ENCODE results near the gene EPRS1. TPM values are rescaled to one million over a fixed set of nuclear protein-coding genes. Genes with fewer than 3 reads are reported as not detected.
"Not testable (repeated sequence)": the region's sequence is repeated elsewhere in the genome, so short reads cannot be mapped to it uniquely, and the experiment has no call there.

EPRS1 gene
- polyA plus RNA-seq, 6 donors from 2014 or later, result 35.4 to 54.1 (median 38.4) TPM

- Mint-ChIP-seq H3K27ac (no peak overlapping the region), H3K36me3 (peaks cover 7 to 40% of the 10 kb centered on the region in 2 donors), H3K27me3 (no peaks in the 10 kb centered on the region), H3K4me3 (no peak overlapping the region), H3K9me3 (peaks cover 0 to 2% (median 0%) of the 10 kb centered on the region in 7 donors), H3K4me1 (peaks cover 0 to 4% (median 0%) of the 10 kb centered on the region in 3 donors)
- DNase-seq (no peak), ATAC-seq (ENCODE audit: low read depth in 2 of 2) (no peak)
Measured at GRCh38 chr1:220062629-220063028, 16.3 kb upstream of the EPRS1 start.

- H3K4me3 Mint-ChIP-seq, result no peak overlapping the region
- DNase-seq (no peak), ATAC-seq (ENCODE audit: low read depth in 2 of 2) (no peak)
- H3K4me1 Mint-ChIP-seq, result peaks cover 0 to 4% (median 0%) of the 10 kb centered on the region in 3 donors
- H3K27me3 Mint-ChIP-seq, result no peaks in the 10 kb centered on the region
- H3K27ac Mint-ChIP-seq, result peak overlapping the region in 1 of 6 donors; percentile 57
- peaks cover 0 to 2% (median 0%) of the 10 kb centered on the region in 7 donors for H3K9me3 Mint-ChIP-seq
- H3K36me3 Mint-ChIP-seq, result peaks cover 7 to 33% of the 10 kb centered on the region in 2 donors
Measured at GRCh38 chr1:220060876-220061275, 14.6 kb upstream of the EPRS1 start.

GRCh38 chr1:220056374-220056773 is 10.1 kb upstream of the EPRS1 start:
- Mint-ChIP-seq H3K27me3 (no peaks in the 10 kb centered on the region), H3K36me3 (peaks cover 0 to 2% of the 10 kb centered on the region in 2 donors), H3K4me3 (no peak overlapping the region), H3K27ac (peak overlapping the region in 2 of 6 donors; percentile 15 to 33), H3K9me3 (peaks cover 0 to under 1% (median 0%) of the 10 kb centered on the region in 7 donors), H3K4me1 (peaks cover 0 to 3% (median 0%) of the 10 kb centered on the region in 3 donors)
- DNase-seq, result no peak
- ATAC-seq (ENCODE audit: low read depth in 2 of 2), result no peak

GRCh38 chr1:220045356-220046051 is 801 bp downstream of the EPRS1 start:
- peak overlapping the region; percentile 86 to 97 (median 90) for H3K4me3 Mint-ChIP-seq
- peaks cover 18 to 44% (median 29%) of the 10 kb centered on the region in 3 donors for H3K4me1 Mint-ChIP-seq
- ATAC-seq (ENCODE audit: low read depth in 2 of 2) (no peak), DNase-seq (no peak)
- no peaks in the 10 kb centered on the region for H3K9me3 Mint-ChIP-seq
- no peaks in the 10 kb centered on the region for H3K36me3 Mint-ChIP-seq
- no peaks in the 10 kb centered on the region for H3K27me3 Mint-ChIP-seq
- peak overlapping the region; percentile 84 to 96 (median 89) for H3K27ac Mint-ChIP-seq

- peaks cover 18 to 44% (median 29%) of the 10 kb centered on the region in 3 donors for H3K4me1 Mint-ChIP-seq
- DNase-seq, result no peak
- peak overlapping the region in 3 of 6 donors; percentile 88 to 96 (median 88) for H3K27ac Mint-ChIP-seq
- peak overlapping the region; percentile 86 to 97 (median 90) for H3K4me3 Mint-ChIP-seq
- ATAC-seq (ENCODE audit: low read depth in 2 of 2), result no peak
- H3K36me3 Mint-ChIP-seq, result no peaks in the 10 kb centered on the region
- H3K9me3 Mint-ChIP-seq, result no peaks in the 10 kb centered on the region
- H3K27me3 Mint-ChIP-seq, result no peaks in the 10 kb centered on the region
Measured at GRCh38 chr1:220044678-220045355, 1.5 kb downstream of the EPRS1 start.

- DNase-seq, result no peak
- Mint-ChIP-seq H3K4me1 (peaks cover 20 to 47% (median 29%) of the 10 kb centered on the region in 3 donors), H3K36me3 (peaks cover 2 to 3% of the 10 kb centered on the region in 2 donors), H3K9me3 (no peaks in the 10 kb centered on the region), H3K27me3 (no peaks in the 10 kb centered on the region), H3K27ac (peak overlapping the region in 1 of 6 donors; percentile 14), H3K4me3 (peak overlapping the region in 2 of 8 donors; percentile 52 to 80)
- ATAC-seq (ENCODE audit: low read depth in 2 of 2), result no peak
Measured at GRCh38 chr1:220043646-220044045, 2.7 kb downstream of the EPRS1 start.

- Mint-ChIP-seq H3K36me3 (peaks cover 10 to 16% of the 10 kb centered on the region in 2 donors), H3K4me1 (peaks cover 21 to 35% (median 25%) of the 10 kb centered on the region in 3 donors)
- no peak for DNase-seq
Measured at GRCh38 chr1:220040028-220040596, 6.2 kb downstream of the EPRS1 start.

GRCh38 chr1:220038640-220039039 is 7.7 kb downstream of the EPRS1 start:
- Mint-ChIP-seq H3K4me3 (no peak overlapping the region), H3K4me1 (peaks cover 14 to 23% (median 18%) of the 10 kb centered on the region in 3 donors), H3K27ac (peak overlapping the region in 1 of 6 donors; percentile 49), H3K27me3 (no peaks in the 10 kb centered on the region), H3K36me3 (peaks cover 10 to 16% of the 10 kb centered on the region in 2 donors), H3K9me3 (no peaks in the 10 kb centered on the region)
- no peak for DNase-seq
- no peak for ATAC-seq (ENCODE audit: low read depth in 2 of 2)

More at GRCh38 chr1:220040028-220040596, 6.2 kb downstream of the EPRS1 start:
- no peak overlapping the region for H3K4me3 Mint-ChIP-seq
- H3K27me3 Mint-ChIP-seq, result no peaks in the 10 kb centered on the region
- H3K9me3 Mint-ChIP-seq, result no peaks in the 10 kb centered on the region
- no peak overlapping the region for H3K27ac Mint-ChIP-seq
- ATAC-seq (ENCODE audit: low read depth in 2 of 2), result no peak

- not testable (repeated sequence) for H3K4me3 Mint-ChIP-seq
Measured at GRCh38 chr1:220037810-220038209, 8.5 kb downstream of the EPRS1 start.

GRCh38 chr1:220032911-220033310 is 13.4 kb downstream of the EPRS1 start:
- no peak for ATAC-seq (ENCODE audit: low read depth in 2 of 2)
- H3K4me1 Mint-ChIP-seq, result peaks cover 0 to 8% (median 7%) of the 10 kb centered on the region in 3 donors
- H3K27me3 Mint-ChIP-seq, result no peaks in the 10 kb centered on the region
- no peak for DNase-seq
- no peaks in the 10 kb centered on the region for H3K9me3 Mint-ChIP-seq
- no peak overlapping the region for H3K4me3 Mint-ChIP-seq
- H3K36me3 Mint-ChIP-seq, result peaks cover 5 to 32% of the 10 kb centered on the region in 2 donors
- no peak overlapping the region for H3K27ac Mint-ChIP-seq

More at GRCh38 chr1:220037810-220038209, 8.5 kb downstream of the EPRS1 start:
- peaks cover 15 to 16% of the 10 kb centered on the region in 2 donors for H3K36me3 Mint-ChIP-seq
- not testable (repeated sequence) for DNase-seq; H3K27me3 Mint-ChIP-seq; H3K9me3 Mint-ChIP-seq; ATAC-seq (ENCODE audit: low read depth in 2 of 2)
- H3K27ac Mint-ChIP-seq, result peak overlapping the region in 4 of 6 donors; percentile 2 to 27 (median 7)
- peaks cover 8 to 19% (median 14%) of the 10 kb centered on the region in 3 donors for H3K4me1 Mint-ChIP-seq

- H3K4me3 Mint-ChIP-seq, result no peak overlapping the region
Measured at GRCh38 chr1:220031287-220031686, 15.0 kb downstream of the EPRS1 start.

GRCh38 chr1:220028346-220028895 is 17.9 kb downstream of the EPRS1 start:
- DNase-seq (no peak), ATAC-seq (ENCODE audit: low read depth in 2 of 2) (no peak)
- Mint-ChIP-seq H3K4me3 (no peak overlapping the region), H3K27ac (no peak overlapping the region), H3K27me3 (no peaks in the 10 kb centered on the region), H3K4me1 (no peaks in the 10 kb centered on the region), H3K9me3 (no peaks in the 10 kb centered on the region), H3K36me3 (peaks cover 7 to 32% of the 10 kb centered on the region in 2 donors)

More at GRCh38 chr1:220031287-220031686, 15.0 kb downstream of the EPRS1 start:
- H3K27me3 Mint-ChIP-seq, result no peaks in the 10 kb centered on the region
- H3K9me3 Mint-ChIP-seq, result no peaks in the 10 kb centered on the region
- H3K27ac Mint-ChIP-seq, result peak overlapping the region in 2 of 6 donors; percentile 3 to 21
- H3K4me1 Mint-ChIP-seq, result peaks cover 0 to 3% (median under 1%) of the 10 kb centered on the region in 3 donors
- ATAC-seq (ENCODE audit: low read depth in 2 of 2) (no peak), DNase-seq (no peak)
- H3K36me3 Mint-ChIP-seq, result peaks cover 0 to 28% of the 10 kb centered on the region in 2 donors

- peaks cover 22 to 25% of the 10 kb centered on the region in 2 donors for H3K36me3 Mint-ChIP-seq
- no peak for DNase-seq
- ATAC-seq (ENCODE audit: low read depth in 2 of 2), result no peak
- H3K4me3 Mint-ChIP-seq, result no peak overlapping the region
- no peak overlapping the region for H3K27ac Mint-ChIP-seq
- H3K4me1 Mint-ChIP-seq, result peaks cover 0 to 8% (median 2%) of the 10 kb centered on the region in 3 donors
- no peaks in the 10 kb centered on the region for H3K9me3 Mint-ChIP-seq
- no peaks in the 10 kb centered on the region for H3K27me3 Mint-ChIP-seq
Measured at GRCh38 chr1:220019071-220019470, 27.2 kb downstream of the EPRS1 start.

Measured in naive B cell (primary cell).